HG02798 (cell line): Measurements from ENCODE around the gene DDX41.
"Not testable (repeated sequence)": the region's sequence is repeated elsewhere in the genome, so short reads cannot be mapped to it uniquely, and the experiment has no call there.

Experiments used
- ATAC-seq: cut with Tn5 transposase; IDR thresholded peaks from one replicate; pipeline ENCODE4 v1.9.1; 2021; ENCODE audit warnings: mild to moderate bottlenecking; ENCODE audit not compliant: unreplicated experiment, poor library complexity

The DDX41 gene

GRCh38 chr5:177516601-177517568 lies at the start of gene DDX41:
Gene DDX41, minus strand, starts transcription at chr5:177516961. Its CDS starts 16 bp downstream, at chr5:177516945.
- ATAC-seq: peak; percentile 84

- no peak for ATAC-seq
Observed at GRCh38 chr5:177565046-177565445, 48.3 kb upstream of the DDX41 start.

- not testable (repeated sequence) for ATAC-seq
Observed at GRCh38 chr5:177559446-177559941, 42.7 kb upstream of the DDX41 start.

GRCh38 chr5:177557796-177558195 lies 41.0 kb upstream of the DDX41 start:
- no peak for ATAC-seq

DNA sequence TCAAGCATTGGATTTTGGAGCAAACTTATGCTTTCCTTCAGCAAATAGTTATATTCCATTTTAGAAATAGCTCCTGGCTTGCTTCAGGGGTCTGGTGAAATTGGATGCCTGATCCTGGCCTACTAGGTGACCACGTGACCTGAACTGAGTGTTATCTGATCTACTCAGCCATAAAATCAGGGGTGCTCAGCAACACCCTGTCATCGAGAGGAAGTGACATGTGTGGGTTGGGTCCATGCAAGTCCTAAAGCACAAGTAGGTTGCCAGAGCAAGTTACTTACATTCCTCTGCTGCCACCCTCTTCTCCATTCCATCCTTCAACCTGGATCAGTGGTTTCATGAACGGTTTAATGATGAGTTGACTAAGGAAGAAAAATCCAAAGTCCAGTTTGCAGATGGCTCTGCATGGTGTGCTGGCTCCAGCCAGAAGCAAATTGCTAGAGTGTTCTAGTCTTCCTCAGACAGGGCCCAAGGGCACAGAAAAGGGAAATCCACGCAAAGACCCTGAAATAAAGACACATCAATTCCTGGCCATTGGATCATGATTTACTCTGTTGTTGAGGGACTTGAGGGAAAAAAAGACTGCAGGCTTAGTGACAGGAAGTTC lies 40.4 kb upstream of the DDX41 start:
- no peak for ATAC-seq

DNA sequence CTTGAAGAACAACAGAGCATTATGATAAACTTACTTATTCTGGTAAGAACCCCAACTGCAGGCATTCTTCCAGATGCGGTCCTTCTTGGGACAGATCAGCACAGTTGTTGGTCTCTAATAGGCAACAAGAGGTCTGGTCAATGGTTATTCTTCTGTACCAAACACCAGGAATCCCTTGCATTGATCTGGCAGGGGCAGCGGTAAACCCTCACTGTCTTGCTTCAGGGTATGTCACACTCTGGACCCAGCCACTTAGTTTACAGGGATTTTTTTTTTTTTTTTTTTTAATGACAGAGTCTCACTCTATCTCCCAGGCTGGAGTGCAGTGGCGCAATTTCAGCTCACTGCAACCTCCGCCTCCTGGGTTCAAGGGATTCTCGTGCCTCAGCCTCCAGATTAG lies 38.9 kb upstream of the DDX41 start:
- ATAC-seq: no peak

- ATAC-seq: no peak
Observed at GRCh38 chr5:177555228-177555627, 38.5 kb upstream of the DDX41 start.

DNA sequence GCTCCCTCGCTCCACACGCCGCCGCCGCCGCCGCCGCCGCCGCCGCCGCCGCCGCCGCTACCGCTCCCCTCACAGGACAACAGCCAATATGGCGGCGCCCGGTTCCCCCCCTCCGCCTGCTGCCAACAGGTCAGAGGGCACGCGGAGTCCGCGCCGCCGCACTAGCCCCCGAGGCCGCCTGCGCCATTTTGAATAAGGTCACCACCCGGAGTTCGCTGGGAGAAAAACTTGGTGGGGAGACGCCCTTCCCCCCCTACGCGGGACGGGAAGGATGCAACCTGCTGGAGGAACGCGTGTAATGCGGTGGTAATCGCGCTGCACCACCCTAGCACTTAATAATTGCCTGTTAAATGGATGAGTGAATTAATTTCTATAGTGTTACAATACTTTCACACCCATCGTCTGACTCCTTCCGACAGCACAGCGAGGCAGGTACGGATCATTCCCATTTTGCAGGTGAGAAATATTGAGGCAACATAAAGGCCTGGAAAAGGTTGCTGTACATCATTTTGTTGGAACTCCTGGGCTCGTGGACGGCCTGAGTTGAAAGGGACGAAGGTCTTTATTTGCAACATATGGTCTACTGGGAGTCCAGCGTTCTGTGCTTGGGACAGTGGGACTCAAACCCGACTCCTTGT lies 37.8 kb upstream of the DDX41 start, which contains the start of gene FAM193B:
FAM193B (minus strand) TSS at position 90 of the 638 bp plus-strand sequence. CDS start 105 bp downstream, outside the sequence.
- ATAC-seq: peak; percentile 95

DNA sequence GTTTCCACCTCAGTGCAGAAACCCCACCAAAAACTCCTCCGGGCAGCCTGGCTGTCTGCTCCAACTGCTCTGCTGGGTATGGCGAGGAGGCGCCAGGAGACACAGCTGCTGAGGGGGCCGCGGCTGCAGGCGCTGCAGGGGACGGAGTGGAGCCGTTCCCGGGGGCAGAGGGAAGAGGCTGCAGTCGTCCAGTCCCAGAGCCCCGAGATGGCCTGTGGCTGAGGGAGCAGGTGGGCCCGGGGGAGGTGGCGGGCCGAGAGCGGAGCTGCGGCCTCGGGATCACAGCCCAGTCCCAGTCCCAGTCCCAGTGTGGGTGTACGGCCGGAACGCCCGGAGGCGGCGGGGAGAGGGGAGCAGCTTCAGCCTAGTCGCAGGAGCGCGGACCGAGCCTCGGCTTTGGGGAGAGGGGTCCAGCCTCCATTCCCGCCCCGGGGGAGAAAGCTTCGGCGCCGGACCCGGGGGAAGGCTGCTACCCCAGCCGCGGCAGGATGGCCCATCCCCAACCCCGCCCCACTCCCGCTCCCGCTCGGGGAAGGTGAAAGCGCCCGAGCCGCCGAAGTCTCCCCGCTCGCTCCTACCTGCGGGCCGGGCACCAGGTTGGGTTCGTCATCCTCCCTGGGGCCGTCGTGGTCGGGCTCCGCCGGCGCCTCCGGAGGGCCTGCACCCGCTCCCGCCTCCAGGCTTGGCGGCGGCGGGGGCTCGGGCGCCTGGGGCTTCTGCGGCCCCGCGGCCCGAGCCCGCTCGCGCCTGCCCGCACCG lies 37.1 kb upstream of the DDX41 start:
- ATAC-seq: peak; percentile 37

- no peak for ATAC-seq
Observed at GRCh38 chr5:177552839-177553455, 36.2 kb upstream of the DDX41 start.

DNA sequence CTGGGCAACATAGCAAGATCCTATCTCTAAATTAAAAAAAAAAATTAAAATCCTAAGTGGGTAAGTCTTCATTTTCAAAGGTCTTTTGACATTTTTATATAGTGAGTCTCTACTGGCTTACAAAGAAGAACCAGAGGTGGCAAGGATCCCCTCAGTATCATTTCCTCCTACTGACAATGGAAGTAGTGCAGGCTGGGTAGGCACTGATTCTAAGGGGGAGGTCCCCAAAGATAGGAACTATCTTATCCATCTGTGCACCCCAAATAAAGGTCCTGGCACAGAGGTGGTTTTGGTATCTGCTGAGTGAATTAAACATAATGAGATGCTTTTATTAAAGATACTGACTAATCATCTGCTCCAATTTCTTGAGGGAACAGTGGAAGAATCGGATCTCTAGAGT lies 33.4 kb upstream of the DDX41 start:
- ATAC-seq: no peak

DNA sequence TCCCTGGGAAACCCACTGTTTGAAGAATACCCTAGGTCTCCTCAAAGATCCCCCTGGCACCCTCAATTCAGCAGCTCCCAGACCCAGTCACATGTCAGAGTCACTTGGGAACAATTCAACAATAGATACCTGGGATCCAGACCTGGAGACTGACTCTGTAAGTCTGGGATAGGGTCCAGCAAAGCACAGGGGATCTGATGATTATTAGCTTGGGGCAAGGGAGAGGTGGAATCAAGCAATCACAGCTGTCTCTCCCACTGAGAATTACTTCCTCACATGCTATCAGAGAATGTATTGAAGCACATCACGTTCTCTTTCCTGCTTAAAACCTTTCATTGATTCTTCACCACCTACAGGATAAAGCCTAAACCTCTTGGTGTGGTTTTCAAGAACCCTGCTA lies 31.7 kb upstream of the DDX41 start:
- ATAC-seq: no peak

DNA sequence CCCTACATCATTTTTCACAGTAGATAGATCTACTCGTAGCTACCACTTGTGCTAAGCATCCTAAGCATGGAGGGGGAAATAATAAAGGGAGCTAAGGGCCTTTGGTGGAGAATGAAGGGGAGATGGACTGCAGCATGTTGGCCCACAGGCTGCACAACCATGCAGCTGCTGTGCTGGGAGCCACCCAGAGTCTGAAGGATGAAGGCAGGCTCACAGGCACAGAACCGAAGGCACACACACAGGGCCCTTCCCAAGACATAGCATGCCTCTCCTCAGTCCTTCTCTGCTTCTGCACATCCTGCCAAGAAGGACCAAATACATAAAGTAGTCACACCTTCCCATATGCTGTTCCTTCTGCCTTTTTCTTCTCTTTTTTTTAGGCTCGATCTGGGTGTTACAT lies 31.0 kb upstream of the DDX41 start:
- ATAC-seq: no peak

DNA sequence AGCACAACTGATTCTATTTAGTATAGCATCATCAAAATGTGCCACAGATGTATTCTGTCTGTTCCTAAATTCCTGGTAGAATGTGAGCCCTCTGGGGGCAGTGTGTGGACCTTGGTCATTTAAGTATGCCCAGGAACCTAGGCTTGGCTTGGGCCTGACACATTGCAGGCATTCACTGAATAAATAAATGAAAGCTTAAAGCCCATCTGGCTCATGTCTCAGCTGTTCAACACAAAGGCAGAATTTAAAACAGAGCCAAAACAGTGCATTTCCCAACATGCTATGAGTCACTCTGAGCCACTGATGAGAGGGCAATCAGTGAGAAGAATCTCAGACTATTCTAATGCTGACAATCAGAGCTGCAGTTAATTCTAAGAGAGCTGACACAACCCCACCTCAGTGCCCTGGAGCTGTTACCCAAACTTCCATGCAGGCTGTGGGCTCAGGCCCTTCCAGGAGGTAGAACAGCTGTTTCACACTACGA lies 29.5 kb upstream of the DDX41 start:
- ATAC-seq: no peak

DNA sequence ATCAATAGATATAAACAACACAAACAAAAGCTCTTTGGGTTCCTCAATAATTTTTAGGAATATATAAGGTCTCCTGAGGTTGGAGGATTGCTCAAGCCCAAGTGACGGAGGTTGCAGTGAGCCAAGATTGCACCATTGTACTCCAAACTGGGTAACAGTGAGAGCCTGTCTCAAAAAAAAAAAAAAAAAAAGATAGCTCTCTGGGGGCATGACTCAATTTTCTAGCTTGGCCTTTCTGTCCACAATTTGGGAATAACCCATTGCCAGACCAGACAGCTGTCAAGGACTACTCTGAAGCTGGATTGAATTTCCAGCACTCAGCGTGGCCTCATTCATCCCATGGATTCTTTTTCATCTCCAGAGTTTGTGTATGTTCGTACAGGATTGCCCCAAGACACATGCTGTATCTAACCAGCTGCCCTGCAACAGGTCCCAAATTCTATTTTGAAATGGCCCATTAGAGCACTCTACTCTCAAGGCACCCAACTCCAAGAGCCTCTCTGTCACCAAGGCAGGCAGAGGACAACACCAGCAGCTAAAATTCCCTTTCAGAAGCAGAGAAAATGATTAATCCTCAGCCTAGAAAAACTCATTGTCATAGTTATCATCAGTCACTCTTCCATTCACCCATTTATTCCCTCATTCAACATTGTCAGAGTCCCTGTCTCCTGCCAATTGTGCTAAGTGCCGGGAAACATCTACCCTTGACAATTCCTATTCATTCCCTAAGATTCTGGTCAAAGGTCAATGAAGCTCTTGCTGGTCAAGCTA lies 28.9 kb upstream of the DDX41 start:
- ATAC-seq: no peak

DNA sequence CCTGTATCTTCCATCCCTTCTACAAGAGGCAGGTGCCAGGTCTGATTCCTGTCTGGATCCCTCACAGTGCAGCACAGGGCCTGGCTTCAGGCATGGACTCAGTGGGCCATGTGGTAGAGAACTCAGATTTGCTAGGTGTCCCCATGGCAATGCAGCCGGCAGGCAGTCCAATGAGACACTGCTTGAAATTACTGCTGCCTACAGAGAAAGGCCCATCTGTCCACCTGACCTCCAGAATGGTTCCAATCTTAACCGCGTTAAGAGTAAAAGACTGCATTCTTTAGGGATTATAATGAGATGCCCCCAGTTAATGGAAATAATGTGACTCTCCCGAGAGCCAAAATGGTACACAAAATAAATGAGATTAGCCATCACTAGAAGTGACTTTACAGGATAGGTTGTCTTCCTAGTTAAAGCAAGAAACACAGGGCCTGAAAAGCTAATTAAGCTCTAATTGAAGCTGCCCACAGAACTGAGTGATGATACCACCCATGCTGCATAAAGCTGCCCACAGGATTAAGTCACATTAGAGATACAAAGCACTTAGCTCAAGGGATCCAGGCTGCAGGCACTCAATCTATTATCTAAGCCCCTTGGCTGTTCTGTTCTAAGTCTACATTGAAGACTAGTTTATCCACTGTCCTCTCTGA lies 26.2 kb upstream of the DDX41 start:
- ATAC-seq: no peak

DNA sequence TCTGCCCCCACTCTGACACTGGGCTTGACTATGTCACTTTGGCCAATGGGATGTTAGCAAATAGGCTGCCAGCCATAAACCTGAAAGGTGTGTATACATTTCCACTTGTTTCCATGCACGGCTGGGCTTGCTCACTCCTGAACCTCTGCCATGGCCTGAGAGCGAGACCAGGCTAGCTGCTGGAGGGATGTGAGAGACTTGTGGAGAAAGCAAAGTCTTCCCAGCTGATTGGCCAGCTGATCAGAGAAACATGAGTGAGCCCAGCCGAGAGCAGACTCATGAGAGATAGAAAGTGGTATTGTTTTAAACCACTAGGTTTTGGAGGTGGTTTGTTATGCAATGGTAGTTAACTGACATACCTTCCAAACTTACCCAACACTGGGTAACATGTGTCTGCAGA lies 23.7 kb upstream of the DDX41 start:
- ATAC-seq: no peak

GRCh38 chr5:177539411-177539810 lies 22.6 kb upstream of the DDX41 start:
- ATAC-seq: no peak
